ENCODE data around the gene F12. TPM values are rescaled to one million over a fixed set of nuclear protein-coding genes. Genes with fewer than 3 reads are reported as not detected.
"Not testable (repeated sequence)": the region's sequence is repeated elsewhere in the genome, so short reads cannot be mapped to it uniquely, and the experiment has no call there.

The F12 gene
- total RNA-seq, 1 experiment from 2014 or later: not detected

GRCh38 chr5:177361418-177362291 is 47.7 kb downstream of the F12 start:
- DNase-seq (ENCODE audit: low spot score): no peak
- Histone ChIP-seq H3K4me1 (ENCODE audit: insufficient read depth, low read length, poor library complexity, severe bottlenecking) (peaks cover 9% of the 10 kb centered on the region), H3K36me3 (ENCODE audit: insufficient read depth, low read length, poor library complexity, severe bottlenecking) (no peaks in the 10 kb centered on the region), H3K4me3 (ENCODE audit: low read depth, low read length, poor library complexity, severe bottlenecking) (no peak overlapping the region), H3K9me3 (ENCODE audit: low read depth, low read length, poor library complexity, severe bottlenecking) (no peaks in the 10 kb centered on the region), H3K27me3 (replicated peaks; ENCODE audit: insufficient read depth, low read depth, low read length, poor library complexity) (no peaks in the 10 kb centered on the region), H3K27ac (ENCODE audit: low read depth, low read length, poor library complexity, severe bottlenecking) (no peak overlapping the region)
- ChIA-PET POLR2A (ENCODE audit: low non-redundant PET) (no interaction called here), CTCF (no interaction called here)
- intact Hi-C loops (cut with micrococcal nuclease; ENCODE audit: unreplicated experiment): no loop called here
- no TSS peak for BruUV-seq (replicated peaks)
- TF ChIP-seq CTCF (conservative IDR thresholded peaks at IDR 0.05; ENCODE audit: low read depth, low read length) (no peak), EZH2 (IDR thresholded peaks at IDR 0.05; ENCODE audit: borderline replicate concordance, low read depth, low read length, poor library complexity, severe bottlenecking) (no peak)

- POLR2A ChIA-PET (ENCODE audit: low non-redundant PET); DNase-seq (ENCODE audit: low spot score); intact Hi-C loops (cut with micrococcal nuclease; ENCODE audit: unreplicated experiment); H3K4me1 ChIP-seq (ENCODE audit: insufficient read depth, low read length, poor library complexity, severe bottlenecking); BruUV-seq (replicated peaks); H3K27me3 ChIP-seq (replicated peaks; ENCODE audit: insufficient read depth, low read depth, low read length, poor library complexity); CTCF ChIA-PET; H3K36me3 ChIP-seq (ENCODE audit: insufficient read depth, low read length, poor library complexity, severe bottlenecking); H3K27ac ChIP-seq (ENCODE audit: low read depth, low read length, poor library complexity, severe bottlenecking); H3K9me3 ChIP-seq (ENCODE audit: low read depth, low read length, poor library complexity, severe bottlenecking); H3K4me3 ChIP-seq (ENCODE audit: low read depth, low read length, poor library complexity, severe bottlenecking): not testable (repeated sequence)
These were observed 48.6 kb downstream of the F12 start for GRCh38 chr5:177360740-177361139.

GRCh38 chr5:177359860-177360259 is 49.5 kb downstream of the F12 start:
- no peak overlapping the region for H3K4me3 ChIP-seq (ENCODE audit: low read depth, low read length, poor library complexity, severe bottlenecking)
- BruUV-seq (replicated peaks): no TSS peak
- DNase-seq (ENCODE audit: low spot score): no peak
- TF ChIP-seq CTCF (conservative IDR thresholded peaks at IDR 0.05; ENCODE audit: low read depth, low read length): no peak
- TF ChIP-seq EZH2 (IDR thresholded peaks at IDR 0.05; ENCODE audit: borderline replicate concordance, low read depth, low read length, poor library complexity, severe bottlenecking): no peak
- ChIA-PET POLR2A (ENCODE audit: low non-redundant PET) (no interaction called here), CTCF (no interaction called here)
- no peaks in the 10 kb centered on the region for H3K36me3 ChIP-seq (ENCODE audit: insufficient read depth, low read length, poor library complexity, severe bottlenecking)
- intact Hi-C loops (cut with micrococcal nuclease; ENCODE audit: unreplicated experiment): no loop called here
- H3K9me3 ChIP-seq (ENCODE audit: low read depth, low read length, poor library complexity, severe bottlenecking): no peaks in the 10 kb centered on the region
- no peaks in the 10 kb centered on the region for H3K27me3 ChIP-seq (replicated peaks; ENCODE audit: insufficient read depth, low read depth, low read length, poor library complexity)
- H3K27ac ChIP-seq (ENCODE audit: low read depth, low read length, poor library complexity, severe bottlenecking): no peak overlapping the region
- H3K4me1 ChIP-seq (ENCODE audit: insufficient read depth, low read length, poor library complexity, severe bottlenecking): peaks cover 6% of the 10 kb centered on the region

DNA sequence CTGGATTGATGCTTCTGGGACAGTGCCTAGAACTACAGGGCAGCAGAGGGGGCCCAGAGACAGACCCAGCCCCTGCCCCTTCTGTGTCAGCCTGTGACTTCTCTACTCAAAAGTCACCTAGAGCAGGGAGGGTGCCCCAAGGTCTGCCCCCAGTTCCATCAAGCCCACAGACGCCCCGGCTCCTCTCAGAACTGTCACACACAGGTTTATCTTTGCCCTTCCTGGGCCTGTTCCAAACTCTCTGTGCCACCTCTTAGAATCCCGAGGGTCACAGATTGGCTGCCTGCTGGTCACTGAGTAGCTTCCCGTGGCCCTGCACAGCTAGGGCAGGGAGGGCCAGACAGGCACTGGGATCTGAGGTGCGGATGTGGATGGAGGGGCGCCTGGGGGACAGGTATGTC is 49.9 kb downstream of the F12 start:
- TF ChIP-seq CTCF (conservative IDR thresholded peaks at IDR 0.05; ENCODE audit: low read depth, low read length) (no peak), EZH2 (IDR thresholded peaks at IDR 0.05; ENCODE audit: borderline replicate concordance, low read depth, low read length, poor library complexity, severe bottlenecking) (no peak)
- H3K4me1 ChIP-seq (ENCODE audit: insufficient read depth, low read length, poor library complexity, severe bottlenecking): peaks cover 6% of the 10 kb centered on the region
- intact Hi-C loops (cut with micrococcal nuclease; ENCODE audit: unreplicated experiment): no loop called here
- CTCF ChIA-PET: no interaction called here
- H3K9me3 ChIP-seq (ENCODE audit: low read depth, low read length, poor library complexity, severe bottlenecking): no peaks in the 10 kb centered on the region
- no peak overlapping the region for H3K4me3 ChIP-seq (ENCODE audit: low read depth, low read length, poor library complexity, severe bottlenecking)
- no peak for DNase-seq (ENCODE audit: low spot score)
- BruUV-seq (replicated peaks): no TSS peak
- H3K36me3 ChIP-seq (ENCODE audit: insufficient read depth, low read length, poor library complexity, severe bottlenecking): no peaks in the 10 kb centered on the region
- no peaks in the 10 kb centered on the region for H3K27me3 ChIP-seq (replicated peaks; ENCODE audit: insufficient read depth, low read depth, low read length, poor library complexity)
- H3K27ac ChIP-seq (ENCODE audit: low read depth, low read length, poor library complexity, severe bottlenecking): no peak overlapping the region
- POLR2A ChIA-PET (ENCODE audit: low non-redundant PET): no interaction called here

All from A673 (cell line).